ENCODE results near the gene CRYGN.
A peak's percentile ranks its signal among the peaks of the same experiment; 100 is the strongest.

The CRYGN gene

GRCh38 chr7:151404216-151405011 lies 35.5 kb downstream of the CRYGN start:
- Mint-ChIP-seq H3K27ac (no peak overlapping the region), H3K9me3 (no peaks in the 10 kb centered on the region), H3K36me3 (ENCODE audit: low read depth) (peaks cover 27% of the 10 kb centered on the region), H3K4me1 (peaks cover 67% of the 10 kb centered on the region), H3K4me3 (no peak overlapping the region), H3K27me3 (ENCODE audit: low read depth, poor library complexity) (peaks cover 15% of the 10 kb centered on the region)
- no peak for DNase-seq
- TF ChIP-seq CTCF (IDR thresholded peaks at IDR 0.05), result no peak

- Mint-ChIP-seq H3K9me3 (no peaks in the 10 kb centered on the region), H3K27ac (peak overlapping the region; percentile 66), H3K4me3 (no peak overlapping the region), H3K27me3 (ENCODE audit: low read depth, poor library complexity) (peaks cover 13% of the 10 kb centered on the region), H3K4me1 (peaks cover 64% of the 10 kb centered on the region), H3K36me3 (ENCODE audit: low read depth) (peaks cover 32% of the 10 kb centered on the region)
- TF ChIP-seq CTCF (IDR thresholded peaks at IDR 0.05), result no peak
- DNase-seq, result no peak
Measured at GRCh38 chr7:151403764-151404163, 36.2 kb downstream of the CRYGN start.

- H3K36me3 Mint-ChIP-seq (ENCODE audit: low read depth), result peaks cover 47% of the 10 kb centered on the region
- no peak for DNase-seq
- peaks cover 66% of the 10 kb centered on the region for H3K4me1 Mint-ChIP-seq
Measured at GRCh38 chr7:151402029-151402835, 37.7 kb downstream of the CRYGN start.

GRCh38 chr7:151400626-151401315 lies 39.2 kb downstream of the CRYGN start:
- Mint-ChIP-seq H3K27me3 (ENCODE audit: low read depth, poor library complexity) (peaks cover 6% of the 10 kb centered on the region), H3K36me3 (ENCODE audit: low read depth) (peaks cover 39% of the 10 kb centered on the region), H3K4me1 (peaks cover 55% of the 10 kb centered on the region), H3K27ac (peak overlapping the region; percentile 27), H3K4me3 (no peak overlapping the region), H3K9me3 (no peaks in the 10 kb centered on the region)
- DNase-seq, result no peak
- TF ChIP-seq CTCF (IDR thresholded peaks at IDR 0.05), result no peak

More at GRCh38 chr7:151402029-151402835, 37.7 kb downstream of the CRYGN start:
- H3K9me3 Mint-ChIP-seq, result no peaks in the 10 kb centered on the region
- H3K27me3 Mint-ChIP-seq (ENCODE audit: low read depth, poor library complexity), result peaks cover 6% of the 10 kb centered on the region
- peak overlapping the region; percentile 9 for H3K27ac Mint-ChIP-seq
- H3K4me3 Mint-ChIP-seq, result no peak overlapping the region
- TF ChIP-seq CTCF (IDR thresholded peaks at IDR 0.05), result no peak

GRCh38 chr7:151399906-151400305 lies 40.0 kb downstream of the CRYGN start:
- Mint-ChIP-seq H3K27me3 (ENCODE audit: low read depth, poor library complexity) (peaks cover 3% of the 10 kb centered on the region), H3K4me1 (peaks cover 47% of the 10 kb centered on the region), H3K4me3 (no peak overlapping the region), H3K9me3 (no peaks in the 10 kb centered on the region), H3K36me3 (ENCODE audit: low read depth) (peaks cover 41% of the 10 kb centered on the region), H3K27ac (no peak overlapping the region)
- no peak for TF ChIP-seq CTCF (IDR thresholded peaks at IDR 0.05)
- DNase-seq, result no peak
